GM19438 (cell line): ENCODE measurements around the gene HCN2.
A peak's percentile ranks its signal among the peaks of the same experiment; 100 is the strongest.

Experiments
- ATAC-seq: cut with Tn5 transposase; IDR thresholded peaks from one replicate; pipeline ENCODE4 v1.9.1; 2021; ENCODE audit warnings: low read depth; ENCODE audit not compliant: unreplicated experiment

The HCN2 gene

GRCh38 chr19:650121-650520 is 60.4 kb downstream of the HCN2 start:
- ATAC-seq: no peak

GRCh38 chr19:651114-651818 is 61.6 kb downstream of the HCN2 start:
- no peak for ATAC-seq

GRCh38 chr19:651991-652390 is 62.3 kb downstream of the HCN2 start:
- no peak for ATAC-seq

- no peak for ATAC-seq
Measured at GRCh38 chr19:652467-653389, 63.0 kb downstream of the HCN2 start.

- no peak for ATAC-seq
Measured at GRCh38 chr19:653425-653824, 63.7 kb downstream of the HCN2 start.

- ATAC-seq: no peak
Measured at GRCh38 chr19:655691-656090, 66.0 kb downstream of the HCN2 start.

- ATAC-seq: no peak
Measured at GRCh38 chr19:656751-657559, 67.3 kb downstream of the HCN2 start.

GRCh38 chr19:657611-658010 is 67.9 kb downstream of the HCN2 start:
- ATAC-seq: no peak

- no peak for ATAC-seq
Measured at GRCh38 chr19:658059-658839, 68.6 kb downstream of the HCN2 start.

GRCh38 chr19:658916-659839 is 69.5 kb downstream of the HCN2 start:
- no peak for ATAC-seq

- no peak for ATAC-seq
Measured at GRCh38 chr19:660793-661426, 71.2 kb downstream of the HCN2 start.

GRCh38 chr19:661427-662196 is 71.9 kb downstream of the HCN2 start:
- no peak for ATAC-seq

- peak; percentile 4 for ATAC-seq
Measured at GRCh38 chr19:662207-662961, 72.7 kb downstream of the HCN2 start.

GRCh38 chr19:662962-663681 is 73.4 kb downstream of the HCN2 start, which contains the start of gene RNF126:
Gene RNF126, minus strand, starts transcription at chr19:663214. Its CDS starts 93 bp downstream, at chr19:663121.
- ATAC-seq: peak; percentile 46

GRCh38 chr19:663682-664117 is 74.0 kb downstream of the HCN2 start:
- ATAC-seq: no peak

GRCh38 chr19:664913-665443 is 75.3 kb downstream of the HCN2 start:
- ATAC-seq: no peak
